Measurements from ENCODE around the gene GALC.
"Not testable (repeated sequence)": the region's sequence is repeated elsewhere in the genome, so short reads cannot be mapped to it uniquely, and the experiment has no call there.

GALC gene

DNA sequence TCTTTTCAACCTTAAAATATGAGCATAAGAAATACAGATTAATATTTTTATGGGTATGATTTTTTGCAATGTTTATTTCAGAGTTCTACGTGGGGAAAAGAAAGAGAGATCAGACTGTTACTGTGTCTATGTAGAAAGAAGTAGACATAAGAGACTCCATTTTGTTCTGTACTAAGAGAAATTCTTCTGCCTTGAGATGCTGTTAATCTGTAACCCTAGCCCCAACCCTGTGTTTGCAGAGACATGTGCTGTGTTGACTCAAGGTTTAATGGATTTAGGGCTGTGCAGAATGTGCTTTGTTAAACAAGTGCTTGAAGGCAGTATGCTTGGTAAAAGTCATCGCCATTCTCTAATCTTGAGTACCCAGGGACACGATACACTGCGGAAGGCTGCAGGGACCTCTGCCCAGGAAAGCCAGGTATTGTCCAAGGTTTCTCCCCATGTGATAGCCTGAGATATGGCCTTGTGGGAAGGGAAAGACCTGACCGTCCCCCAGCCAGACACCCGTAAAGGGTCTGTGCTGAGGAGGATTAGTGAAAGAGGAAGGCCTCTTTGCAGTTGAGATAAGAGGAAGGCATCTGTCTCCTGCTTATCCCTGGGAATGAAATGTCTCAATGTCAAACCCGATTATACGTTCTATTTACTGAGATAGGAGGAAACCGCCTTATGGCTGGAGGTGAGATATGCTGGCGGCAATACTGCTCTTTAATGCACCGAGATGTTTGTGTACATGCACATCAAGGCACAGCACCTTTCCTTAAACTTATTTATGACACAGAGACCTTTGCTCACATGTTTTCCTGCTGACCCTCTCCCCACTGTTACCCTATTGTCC is 31.5 kb upstream of the GALC start:
- not testable (repeated sequence) for H3K4me1 ChIP-seq (ENCODE audit: control insufficient read depth, insufficient read depth, low read length); H3K9me3 ChIP-seq (ENCODE audit: control insufficient read depth, low read length); H3K4me3 ChIP-seq (ENCODE audit: low read length); H3K9ac ChIP-seq (ENCODE audit: low read length); H3K36me3 ChIP-seq (ENCODE audit: control insufficient read depth, insufficient read depth, low read length); H3K27me3 ChIP-seq (ENCODE audit: control insufficient read depth, insufficient read depth, low read length)

DNA sequence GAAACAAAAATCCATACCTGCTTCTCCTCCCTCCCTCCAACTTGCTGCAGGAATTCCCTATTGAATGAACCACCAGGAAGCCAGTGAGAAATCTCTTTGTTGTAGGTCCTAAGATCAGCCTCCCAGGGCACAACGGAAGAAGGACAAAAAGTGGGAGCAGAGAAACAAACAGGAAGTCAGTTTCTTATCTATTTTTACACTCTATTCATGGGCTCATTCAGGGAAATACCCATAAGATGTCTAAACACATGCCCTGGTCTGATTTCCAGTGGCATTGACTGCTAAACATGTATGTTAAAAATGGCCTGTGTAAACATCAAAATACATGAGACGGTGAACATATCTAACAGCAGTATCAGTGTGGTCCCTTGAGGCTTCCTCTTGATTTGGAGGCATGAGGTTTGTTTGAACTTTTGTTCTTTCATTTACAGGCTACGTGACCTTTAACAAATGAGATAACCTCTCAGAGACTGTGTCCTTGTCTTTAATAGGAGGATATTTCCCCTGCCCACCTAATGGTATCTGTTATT is 30.7 kb upstream of the GALC start:
- Histone ChIP-seq H3K9ac (ENCODE audit: low read length) (no peak overlapping the region), H3K4me1 (ENCODE audit: control insufficient read depth, insufficient read depth, low read length) (peaks cover 5% of the 10 kb centered on the region), H3K4me3 (ENCODE audit: low read length) (no peak overlapping the region), H3K9me3 (ENCODE audit: control insufficient read depth, low read length) (no peaks in the 10 kb centered on the region), H3K36me3 (ENCODE audit: control insufficient read depth, insufficient read depth, low read length) (no peaks in the 10 kb centered on the region), H3K27me3 (ENCODE audit: control insufficient read depth, insufficient read depth, low read length) (no peaks in the 10 kb centered on the region)

GRCh38 chr14:88017535-88017934 is 24.6 kb upstream of the GALC start:
- Histone ChIP-seq H3K9ac (ENCODE audit: low read length) (no peak overlapping the region), H3K9me3 (ENCODE audit: control insufficient read depth, low read length) (no peaks in the 10 kb centered on the region), H3K4me1 (ENCODE audit: control insufficient read depth, insufficient read depth, low read length) (no peaks in the 10 kb centered on the region)

GRCh38 chr14:88016768-88017167 is 23.8 kb upstream of the GALC start:
- Histone ChIP-seq H3K9ac (ENCODE audit: low read length) (no peak overlapping the region), H3K27me3 (ENCODE audit: control insufficient read depth, insufficient read depth, low read length) (no peaks in the 10 kb centered on the region), H3K4me3 (ENCODE audit: low read length) (no peak overlapping the region), H3K9me3 (ENCODE audit: control insufficient read depth, low read length) (no peaks in the 10 kb centered on the region), H3K36me3 (ENCODE audit: control insufficient read depth, insufficient read depth, low read length) (no peaks in the 10 kb centered on the region), H3K4me1 (ENCODE audit: control insufficient read depth, insufficient read depth, low read length) (no peaks in the 10 kb centered on the region)

More at GRCh38 chr14:88017535-88017934, 24.6 kb upstream of the GALC start:
- Histone ChIP-seq H3K36me3 (ENCODE audit: control insufficient read depth, insufficient read depth, low read length) (no peaks in the 10 kb centered on the region), H3K4me3 (ENCODE audit: low read length) (no peak overlapping the region), H3K27me3 (ENCODE audit: control insufficient read depth, insufficient read depth, low read length) (no peaks in the 10 kb centered on the region)

DNA sequence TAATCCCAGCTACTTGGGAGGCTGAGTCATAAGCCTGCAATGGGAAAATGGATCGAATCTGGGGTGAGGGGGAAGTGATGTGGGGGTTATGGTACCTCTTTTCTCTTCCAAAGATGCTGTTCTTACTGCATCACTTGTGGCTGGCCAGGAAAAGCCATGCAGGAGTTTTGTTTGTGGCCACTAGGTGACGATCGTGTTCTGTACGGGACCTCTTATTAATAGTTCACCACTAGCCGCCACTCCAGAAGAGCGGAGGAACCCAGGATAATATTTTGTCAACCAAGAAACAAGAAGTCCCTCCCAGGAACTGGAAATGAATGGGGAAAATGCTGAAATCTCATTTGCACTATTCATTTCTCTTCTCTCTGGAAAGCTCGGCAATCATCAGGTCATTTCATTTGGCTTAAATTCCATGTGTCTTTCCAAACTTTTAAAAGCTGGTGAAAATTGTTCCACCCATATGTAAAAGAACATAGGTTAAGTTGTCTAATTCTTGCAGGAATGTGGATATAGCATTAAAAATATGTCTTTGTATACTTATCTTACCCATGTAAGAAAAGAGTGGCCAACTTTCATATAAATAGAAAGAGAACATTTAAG is 20.9 kb upstream of the GALC start:
- H3K9me3 ChIP-seq (ENCODE audit: control insufficient read depth, low read length), result no peaks in the 10 kb centered on the region
- H3K36me3 ChIP-seq (ENCODE audit: control insufficient read depth, insufficient read depth, low read length), result no peaks in the 10 kb centered on the region
- H3K4me1 ChIP-seq (ENCODE audit: control insufficient read depth, insufficient read depth, low read length), result no peaks in the 10 kb centered on the region
- no peaks in the 10 kb centered on the region for H3K27me3 ChIP-seq (ENCODE audit: control insufficient read depth, insufficient read depth, low read length)
- no peak overlapping the region for H3K9ac ChIP-seq (ENCODE audit: low read length)
- no peak overlapping the region for H3K4me3 ChIP-seq (ENCODE audit: low read length)

- Histone ChIP-seq H3K36me3 (ENCODE audit: control insufficient read depth, insufficient read depth, low read length) (no peaks in the 10 kb centered on the region), H3K9ac (ENCODE audit: low read length) (no peak overlapping the region), H3K4me3 (ENCODE audit: low read length) (no peak overlapping the region), H3K9me3 (ENCODE audit: control insufficient read depth, low read length) (no peaks in the 10 kb centered on the region), H3K4me1 (ENCODE audit: control insufficient read depth, insufficient read depth, low read length) (no peaks in the 10 kb centered on the region), H3K27me3 (ENCODE audit: control insufficient read depth, insufficient read depth, low read length) (no peaks in the 10 kb centered on the region)
Observed at GRCh38 chr14:88012495-88012894, 19.5 kb upstream of the GALC start.

DNA sequence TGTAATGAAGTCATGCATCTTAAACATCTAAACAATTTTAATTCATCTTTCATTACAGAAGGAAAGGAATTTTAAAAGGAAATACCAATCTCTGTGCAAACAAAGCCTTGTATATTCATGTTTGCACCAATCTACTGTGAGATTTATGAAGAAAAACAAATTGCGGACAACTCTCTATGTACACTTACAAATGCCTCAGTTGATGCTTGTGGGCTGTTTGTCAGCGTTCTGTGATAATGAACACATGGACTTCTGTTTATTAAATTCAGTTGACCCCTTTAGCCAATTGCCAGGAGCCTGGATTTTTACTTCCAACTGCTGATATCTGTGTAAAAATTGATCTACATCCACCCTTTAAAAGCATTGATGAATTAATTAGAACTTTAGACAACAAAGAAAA is 17.3 kb upstream of the GALC start:
- Histone ChIP-seq H3K36me3 (ENCODE audit: control insufficient read depth, insufficient read depth, low read length) (no peaks in the 10 kb centered on the region), H3K27me3 (ENCODE audit: control insufficient read depth, insufficient read depth, low read length) (no peaks in the 10 kb centered on the region), H3K9me3 (ENCODE audit: control insufficient read depth, low read length) (no peaks in the 10 kb centered on the region), H3K4me1 (ENCODE audit: control insufficient read depth, insufficient read depth, low read length) (no peaks in the 10 kb centered on the region), H3K4me3 (ENCODE audit: low read length) (no peak overlapping the region), H3K9ac (ENCODE audit: low read length) (no peak overlapping the region)

DNA sequence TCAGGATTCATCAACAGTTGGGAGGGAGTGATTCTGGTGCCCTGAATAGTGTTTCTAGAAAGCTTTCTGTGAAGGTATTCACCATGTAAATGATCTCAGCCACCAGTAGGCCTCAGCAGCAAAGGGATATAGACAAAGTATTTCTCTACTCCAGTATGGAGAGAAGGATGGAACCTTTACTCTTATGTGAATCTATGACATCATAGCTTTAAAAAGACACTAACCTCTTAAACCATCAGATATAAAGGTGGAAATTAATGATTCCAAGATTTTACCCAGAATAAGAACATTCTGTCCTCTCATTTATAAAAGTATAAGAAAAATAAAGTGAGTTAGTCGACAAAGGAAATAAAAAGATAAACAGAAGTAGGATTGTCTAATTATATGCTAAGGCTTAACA is 16.5 kb upstream of the GALC start:
- no peaks in the 10 kb centered on the region for H3K36me3 ChIP-seq (ENCODE audit: control insufficient read depth, insufficient read depth, low read length)
- no peak overlapping the region for H3K9ac ChIP-seq (ENCODE audit: low read length)
- no peak overlapping the region for H3K4me3 ChIP-seq (ENCODE audit: low read length)
- H3K27me3 ChIP-seq (ENCODE audit: control insufficient read depth, insufficient read depth, low read length), result no peaks in the 10 kb centered on the region
- H3K9me3 ChIP-seq (ENCODE audit: control insufficient read depth, low read length), result no peaks in the 10 kb centered on the region
- H3K4me1 ChIP-seq (ENCODE audit: control insufficient read depth, insufficient read depth, low read length), result no peaks in the 10 kb centered on the region

GRCh38 chr14:88008039-88008742 is 15.2 kb upstream of the GALC start:
- no peaks in the 10 kb centered on the region for H3K4me1 ChIP-seq (ENCODE audit: control insufficient read depth, insufficient read depth, low read length)
- H3K4me3 ChIP-seq (ENCODE audit: low read length), result no peak overlapping the region
- no peaks in the 10 kb centered on the region for H3K36me3 ChIP-seq (ENCODE audit: control insufficient read depth, insufficient read depth, low read length)
- no peak overlapping the region for H3K9ac ChIP-seq (ENCODE audit: low read length)
- H3K9me3 ChIP-seq (ENCODE audit: control insufficient read depth, low read length), result no peaks in the 10 kb centered on the region
- H3K27me3 ChIP-seq (ENCODE audit: control insufficient read depth, insufficient read depth, low read length), result no peaks in the 10 kb centered on the region

- Histone ChIP-seq H3K27me3 (ENCODE audit: control insufficient read depth, insufficient read depth, low read length) (no peaks in the 10 kb centered on the region), H3K9me3 (ENCODE audit: control insufficient read depth, low read length) (no peaks in the 10 kb centered on the region), H3K36me3 (ENCODE audit: control insufficient read depth, insufficient read depth, low read length) (no peaks in the 10 kb centered on the region), H3K4me3 (ENCODE audit: low read length) (no peak overlapping the region), H3K4me1 (ENCODE audit: control insufficient read depth, insufficient read depth, low read length) (no peaks in the 10 kb centered on the region), H3K9ac (ENCODE audit: low read length) (no peak overlapping the region)
Observed at GRCh38 chr14:88007608-88008007, 14.6 kb upstream of the GALC start.

DNA sequence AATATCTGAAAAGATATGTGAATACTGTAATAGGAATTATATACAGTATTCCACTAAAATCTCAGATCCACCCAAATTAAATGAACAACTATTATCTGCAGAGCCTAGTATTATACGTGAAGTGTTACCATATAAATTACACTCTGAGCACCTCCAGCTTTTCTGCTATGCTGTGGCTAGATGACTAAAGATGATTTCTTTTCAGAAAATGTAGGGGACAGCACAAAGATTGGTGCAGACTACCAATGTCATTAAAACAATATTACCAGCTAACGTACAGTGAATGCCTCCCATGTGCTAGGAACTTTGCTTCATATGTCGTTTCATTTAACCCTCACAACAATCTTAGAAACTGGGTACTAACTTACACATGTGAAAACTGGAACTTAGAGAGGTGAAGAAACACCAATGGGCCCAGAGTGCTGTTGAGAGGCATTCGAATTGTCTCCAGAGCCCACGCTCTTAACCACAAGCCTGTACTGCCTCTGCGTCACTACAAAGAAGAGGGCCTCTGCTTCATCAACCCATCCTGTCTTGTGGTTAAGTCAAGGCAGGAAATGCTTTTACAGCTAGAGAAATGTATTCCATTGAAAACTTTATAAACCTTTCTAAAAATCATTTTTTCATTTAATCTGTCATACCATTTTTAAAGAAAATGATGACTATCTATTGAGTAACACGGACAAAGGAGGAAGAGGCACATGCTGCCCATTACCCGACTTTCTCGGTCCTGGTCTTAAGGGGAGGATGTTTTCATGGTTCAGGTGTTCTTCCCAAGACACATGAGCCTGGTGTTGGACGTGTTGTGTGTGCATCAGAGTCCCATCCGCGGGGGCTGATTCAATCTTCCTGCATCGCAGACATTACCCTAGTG is 13.2 kb upstream of the GALC start:
- Histone ChIP-seq H3K27me3 (ENCODE audit: control insufficient read depth, insufficient read depth, low read length) (no peaks in the 10 kb centered on the region), H3K4me1 (ENCODE audit: control insufficient read depth, insufficient read depth, low read length) (no peaks in the 10 kb centered on the region), H3K4me3 (ENCODE audit: low read length) (no peak overlapping the region), H3K9me3 (ENCODE audit: control insufficient read depth, low read length) (no peaks in the 10 kb centered on the region), H3K36me3 (ENCODE audit: control insufficient read depth, insufficient read depth, low read length) (no peaks in the 10 kb centered on the region), H3K9ac (ENCODE audit: low read length) (no peak overlapping the region)

All from mucosa of stomach (tissue), 1 donor.